Neural crest cell (in vitro differentiated cells): ENCODE measurements around the gene TMEM248. TPM values are rescaled to one million over a fixed set of nuclear protein-coding genes. Genes with fewer than 3 reads are reported as not detected.
"Not testable (repeated sequence)": the region's sequence is repeated elsewhere in the genome, so short reads cannot be mapped to it uniquely, and the experiment has no call there.

Experiments
- DNase-seq: peaks from one replicate; pipeline ENCODE4 v3.0.0; 2021; ENCODE audit warnings: low read depth, mixed read lengths, low spot score
- H3K27ac Mint-ChIP-seq: one replicate; pipeline ENCODE4 v1.8.0; 2021; ENCODE audit warnings: mild to moderate bottlenecking, mixed read lengths; ENCODE audit not compliant: unreplicated experiment
- H3K27me3 Mint-ChIP-seq: 2 replicates; pipeline ENCODE4 v1.8.0; 2021; ENCODE audit warnings: low read depth, mild to moderate bottlenecking, mixed read lengths
- H3K36me3 Mint-ChIP-seq: 2 replicates; pipeline ENCODE4 v1.8.0; 2021; ENCODE audit warnings: low read depth, mild to moderate bottlenecking, mixed read lengths
- H3K4me1 Mint-ChIP-seq: 2 replicates; pipeline ENCODE4 v1.8.0; 2021; ENCODE audit warnings: mixed read lengths
- H3K4me3 Mint-ChIP-seq: one replicate; pipeline ENCODE4 v1.8.0; 2021; ENCODE audit warnings: mild to moderate bottlenecking, mixed read lengths
- H3K9me3 Mint-ChIP-seq: 2 replicates; pipeline ENCODE4 v1.8.0; 2021; ENCODE audit warnings: mixed read lengths
- CTCF ChIP-seq: fragments of 200-600 bp; sonication (generic); conservative IDR thresholded peaks from 2 replicates; pipeline ENCODE4 v1.5.0; 2021; ENCODE audit warnings: antibody characterized with exemption, mild to moderate bottlenecking
- total RNA-seq: library from RNA; stranded (reverse); gene quantifications from 2 replicates; pipeline ENCODE4 v1.2.1, GENCODE V29; 2021

TMEM248 gene
- total RNA-seq, 1 donor from 2014 or later: 72.2 TPM

GRCh38 chr7:66994691-66995049, 73.6 kb downstream of the TMEM248 start:
- Mint-ChIP-seq H3K4me1 (peaks cover 18% of the 10 kb centered on the region), H3K4me3 (peak overlapping the region; percentile 91), H3K27ac (peak overlapping the region; percentile 99)
- not testable (repeated sequence) for H3K9me3 Mint-ChIP-seq, H3K36me3 Mint-ChIP-seq, H3K27me3 Mint-ChIP-seq
- TF ChIP-seq CTCF: peak; percentile 55
- DNase-seq: peak; percentile 5

GRCh38 chr7:66995050-66995776, 74.2 kb downstream of the TMEM248 start, which contains the start of gene SBDS:
Gene SBDS (minus strand): TSS chr7:66995586. CDS start chr7:66995417, 169 bp downstream.
- not testable (repeated sequence) for H3K36me3 Mint-ChIP-seq, H3K27me3 Mint-ChIP-seq, H3K9me3 Mint-ChIP-seq
- DNase-seq: peak; percentile 81
- Mint-ChIP-seq H3K4me3 (peak within 1 kb of the TSS; percentile 91), H3K27ac (peak within 1 kb of the TSS; percentile 99), H3K4me1 (peaks cover 18% of the 10 kb centered on the region)

- peak; percentile 98 for DNase-seq
- H3K27ac Mint-ChIP-seq: peak within 1 kb of the TSS; percentile 98
- peaks cover 22% of the 10 kb centered on the region for H3K4me1 Mint-ChIP-seq
- H3K27me3 Mint-ChIP-seq, H3K9me3 Mint-ChIP-seq, H3K36me3 Mint-ChIP-seq: not testable (repeated sequence)
- peak within 1 kb of the TSS; percentile 91 for H3K4me3 Mint-ChIP-seq
Measured at GRCh38 chr7:66996444-66997191, 75.6 kb downstream of the TMEM248 start, which contains the start of gene TYW1. Gene TYW1 (plus strand): TSS chr7:66996833. CDS start chr7:66996979, 146 bp downstream.

- H3K27me3 Mint-ChIP-seq, H3K27ac Mint-ChIP-seq, H3K36me3 Mint-ChIP-seq, H3K9me3 Mint-ChIP-seq, DNase-seq: not testable (repeated sequence)
- peak; percentile 66 for TF ChIP-seq CTCF
- H3K4me1 Mint-ChIP-seq: peaks cover 11% of the 10 kb centered on the region
- peak overlapping the region; percentile 88 for H3K4me3 Mint-ChIP-seq
Measured at GRCh38 chr7:67000601-67001258, 79.7 kb downstream of the TMEM248 start.

GRCh38 chr7:67004145-67004544, 83.1 kb downstream of the TMEM248 start:
- not testable (repeated sequence) for H3K36me3 Mint-ChIP-seq, H3K4me3 Mint-ChIP-seq, H3K9me3 Mint-ChIP-seq, DNase-seq, H3K27me3 Mint-ChIP-seq, H3K4me1 Mint-ChIP-seq, H3K27ac Mint-ChIP-seq

GRCh38 chr7:67006965-67007364, 85.9 kb downstream of the TMEM248 start:
- peaks cover 4% of the 10 kb centered on the region for H3K4me1 Mint-ChIP-seq
- H3K36me3 Mint-ChIP-seq: peaks cover 9% of the 10 kb centered on the region
- DNase-seq: no peak
- H3K9me3 Mint-ChIP-seq: no peaks in the 10 kb centered on the region
- H3K27ac Mint-ChIP-seq: no peak overlapping the region
- H3K4me3 Mint-ChIP-seq: no peak overlapping the region
- no peaks in the 10 kb centered on the region for H3K27me3 Mint-ChIP-seq
- TF ChIP-seq CTCF: no peak

Other genes starting within 250 kb of the TMEM248 start
- 17.0 and 17.7 TPM in 2 replicates for gene RABGEF1, start 180.5 kb upstream of the TMEM248 start, total RNA-seq
- gene SBDS, start 74.4 kb downstream of the TMEM248 start, total RNA-seq: 36.7 and 37.0 TPM in 2 replicates
- 15.2 and 19.3 TPM in 2 replicates for gene TYW1, start 75.6 kb downstream of the TMEM248 start, total RNA-seq